Mammary epithelial cell (primary cell): ENCODE measurements around the gene AP5M1.

Experiments used
- EZH2 ChIP-seq: IDR thresholded peaks from 2 replicates; pipeline ENCODE4 v1.6.1; 2012; ENCODE audit warnings: low read length, inconsistent platforms, borderline replicate concordance
- TF ChIP-seq, protein P1 (sequence below), 2 donors: IDR thresholded peaks in 1 of 2; conservative IDR thresholded peaks in 1 of 2; 2 replicates each; pipeline ENCODE4 v1.5.1; 2011 to 2012; ENCODE audit warnings: inconsistent platforms in 2 of 2, low read length in 2 of 2, mild to moderate bottlenecking in 2 of 2, control low read depth in 1 of 2, low read depth in 1 of 2; ENCODE audit not compliant: insufficient read depth in 1 of 2; ENCODE audit errors: extremely low read depth in 1 of 2

DNA sequence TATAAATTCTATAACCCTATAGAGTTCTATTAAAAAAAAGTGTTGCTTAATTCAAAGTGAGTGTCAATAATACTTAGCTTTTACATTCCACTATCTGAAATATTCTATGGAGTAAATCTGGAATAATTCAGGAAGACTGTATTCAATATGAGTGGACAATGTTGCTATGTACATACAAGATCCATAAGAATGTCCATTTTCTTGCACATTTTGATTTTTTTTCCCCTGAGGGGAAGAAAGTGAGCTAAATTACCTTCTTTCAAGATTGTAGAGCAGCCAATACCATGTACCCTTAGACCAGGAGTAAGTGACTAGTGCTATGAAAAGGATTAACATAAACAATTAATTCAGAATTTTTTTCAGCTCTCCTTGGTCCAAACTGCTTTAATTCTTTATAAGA, 25.5 kb upstream of the AP5M1 start:
- TF ChIP-seq, protein P1, sequence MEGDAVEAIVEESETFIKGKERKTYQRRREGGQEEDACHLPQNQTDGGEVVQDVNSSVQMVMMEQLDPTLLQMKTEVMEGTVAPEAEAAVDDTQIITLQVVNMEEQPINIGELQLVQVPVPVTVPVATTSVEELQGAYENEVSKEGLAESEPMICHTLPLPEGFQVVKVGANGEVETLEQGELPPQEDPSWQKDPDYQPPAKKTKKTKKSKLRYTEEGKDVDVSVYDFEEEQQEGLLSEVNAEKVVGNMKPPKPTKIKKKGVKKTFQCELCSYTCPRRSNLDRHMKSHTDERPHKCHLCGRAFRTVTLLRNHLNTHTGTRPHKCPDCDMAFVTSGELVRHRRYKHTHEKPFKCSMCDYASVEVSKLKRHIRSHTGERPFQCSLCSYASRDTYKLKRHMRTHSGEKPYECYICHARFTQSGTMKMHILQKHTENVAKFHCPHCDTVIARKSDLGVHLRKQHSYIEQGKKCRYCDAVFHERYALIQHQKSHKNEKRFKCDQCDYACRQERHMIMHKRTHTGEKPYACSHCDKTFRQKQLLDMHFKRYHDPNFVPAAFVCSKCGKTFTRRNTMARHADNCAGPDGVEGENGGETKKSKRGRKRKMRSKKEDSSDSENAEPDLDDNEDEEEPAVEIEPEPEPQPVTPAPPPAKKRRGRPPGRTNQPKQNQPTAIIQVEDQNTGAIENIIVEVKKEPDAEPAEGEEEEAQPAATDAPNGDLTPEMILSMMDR (conservative IDR thresholded peaks at IDR 0.05 in 1 of 2, IDR thresholded peaks at IDR 0.05 in 1 of 2; ENCODE audit: extremely low read depth in 1 of 2, insufficient read depth in 1 of 2, low read depth in 1 of 2, low read length in 2 of 2): no peak
- no peak for TF ChIP-seq EZH2
